ENCODE results near the gene OTX2. TPM values are rescaled to one million over a fixed set of nuclear protein-coding genes. Genes with fewer than 3 reads are reported as not detected.

OTX2 gene
- total RNA-seq, 1 experiment from 2014 or later: not detected

- no peak for DNase-seq
These were observed 20.3 kb downstream of the OTX2 start for GRCh38 chr14:56789955-56790354.

GRCh38 chr14:56787530-56787929 is 22.7 kb downstream of the OTX2 start:
- DNase-seq: peak in 1 of 2 experiments; percentile 27
- H3K36me3 ChIP-seq: no peaks in the 10 kb centered on the region
- H3K4me1 ChIP-seq: no peaks in the 10 kb centered on the region
- no peak overlapping the region for H3K4me3 ChIP-seq
- H3K27me3 ChIP-seq: no peaks in the 10 kb centered on the region
- no peaks in the 10 kb centered on the region for H3K9me3 ChIP-seq (replicated peaks)
- no peak overlapping the region for H3K27ac ChIP-seq

More at GRCh38 chr14:56789955-56790354, 20.3 kb downstream of the OTX2 start:
- Histone ChIP-seq H3K4me3 (no peak overlapping the region), H3K4me1 (no peaks in the 10 kb centered on the region), H3K27me3 (no peaks in the 10 kb centered on the region), H3K27ac (no peak overlapping the region), H3K36me3 (no peaks in the 10 kb centered on the region), H3K9me3 (replicated peaks) (no peaks in the 10 kb centered on the region)

GRCh38 chr14:56782711-56783110 is 27.6 kb downstream of the OTX2 start:
- Histone ChIP-seq H3K27me3 (no peaks in the 10 kb centered on the region), H3K4me1 (no peaks in the 10 kb centered on the region), H3K36me3 (no peaks in the 10 kb centered on the region), H3K9me3 (replicated peaks) (no peaks in the 10 kb centered on the region), H3K4me3 (no peak overlapping the region), H3K27ac (no peak overlapping the region)
- DNase-seq: no peak

GRCh38 chr14:56774503-56774902 is 35.8 kb downstream of the OTX2 start:
- Histone ChIP-seq H3K27ac (no peak overlapping the region), H3K36me3 (no peaks in the 10 kb centered on the region), H3K27me3 (no peaks in the 10 kb centered on the region), H3K9me3 (replicated peaks) (no peaks in the 10 kb centered on the region), H3K4me1 (no peaks in the 10 kb centered on the region), H3K4me3 (no peak overlapping the region)
- DNase-seq: peak in 1 of 2 experiments; percentile 21

GRCh38 chr14:56770512-56770911 is 39.8 kb downstream of the OTX2 start:
- no peak overlapping the region for H3K27ac ChIP-seq
- H3K36me3 ChIP-seq: no peaks in the 10 kb centered on the region
- H3K27me3 ChIP-seq: no peaks in the 10 kb centered on the region
- no peak for DNase-seq
- no peaks in the 10 kb centered on the region for H3K4me1 ChIP-seq
- H3K9me3 ChIP-seq (replicated peaks): no peaks in the 10 kb centered on the region
- no peak overlapping the region for H3K4me3 ChIP-seq

DNA sequence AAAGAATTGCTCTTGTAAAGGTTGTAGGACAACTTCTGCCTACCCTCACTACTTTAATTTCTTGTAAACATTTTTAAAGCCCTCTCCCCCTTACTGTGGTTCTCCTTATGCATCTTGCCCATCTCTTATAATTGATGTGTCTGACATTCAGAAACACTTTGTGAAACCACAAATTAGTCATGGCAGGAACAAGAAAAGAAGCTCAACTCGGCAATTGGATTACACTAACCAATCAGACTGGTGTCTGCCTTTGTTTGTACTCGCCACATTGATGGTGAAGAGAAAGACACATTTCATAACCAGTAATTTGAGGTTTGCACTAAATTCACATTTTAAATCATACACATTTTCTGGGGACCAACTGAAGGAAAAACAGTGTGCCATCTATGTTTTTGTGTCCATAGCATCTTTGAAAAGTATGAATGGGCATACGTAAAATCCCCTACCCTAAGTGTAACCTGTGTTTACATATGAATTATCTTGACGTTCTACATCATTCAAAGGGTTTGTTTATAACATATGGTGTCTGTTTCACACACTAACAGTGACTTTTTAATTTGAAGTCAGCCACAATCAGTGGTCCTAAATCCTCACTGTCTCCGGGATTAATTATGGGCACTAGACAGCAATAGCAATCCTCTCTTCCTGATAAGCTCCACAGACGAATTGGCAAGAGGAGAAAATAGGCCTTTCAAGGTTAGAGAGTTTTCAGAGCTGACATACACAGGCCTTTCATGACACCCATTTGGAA is 49.9 kb downstream of the OTX2 start:
- Histone ChIP-seq H3K4me1 (peaks cover 37% of the 10 kb centered on the region), H3K36me3 (no peaks in the 10 kb centered on the region), H3K4me3 (peak overlapping the region; percentile 43), H3K27ac (peak overlapping the region; percentile 94), H3K9me3 (replicated peaks) (no peaks in the 10 kb centered on the region), H3K27me3 (no peaks in the 10 kb centered on the region)
- DNase-seq: peak; percentile 66 to 89

DNA sequence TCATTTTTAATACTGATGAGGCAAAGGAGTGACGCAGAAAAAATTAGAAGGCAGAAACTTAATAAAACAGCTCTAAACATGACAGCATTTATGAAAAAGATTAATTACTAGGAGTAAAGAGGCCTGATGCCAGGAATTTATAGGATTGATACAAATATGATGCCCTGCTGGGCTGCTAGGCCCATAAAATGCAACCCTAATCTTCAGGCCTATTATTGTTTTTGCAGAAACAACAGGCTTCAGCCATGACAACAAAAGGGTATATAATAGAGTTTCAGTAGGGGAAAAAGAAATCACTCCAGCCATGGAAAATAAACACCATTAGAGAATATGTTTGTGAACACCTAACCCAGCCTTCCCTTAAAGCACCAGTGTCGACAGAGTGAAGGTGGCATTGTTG is 50.6 kb downstream of the OTX2 start:
- Histone ChIP-seq H3K4me1 (peaks cover 42% of the 10 kb centered on the region), H3K4me3 (peak overlapping the region; percentile 43), H3K27me3 (no peaks in the 10 kb centered on the region), H3K36me3 (no peaks in the 10 kb centered on the region), H3K9me3 (replicated peaks) (peaks cover 2% of the 10 kb centered on the region; the same call in 1 of the 2 replicates), H3K27ac (peak overlapping the region; percentile 94)
- DNase-seq: no peak

DNA sequence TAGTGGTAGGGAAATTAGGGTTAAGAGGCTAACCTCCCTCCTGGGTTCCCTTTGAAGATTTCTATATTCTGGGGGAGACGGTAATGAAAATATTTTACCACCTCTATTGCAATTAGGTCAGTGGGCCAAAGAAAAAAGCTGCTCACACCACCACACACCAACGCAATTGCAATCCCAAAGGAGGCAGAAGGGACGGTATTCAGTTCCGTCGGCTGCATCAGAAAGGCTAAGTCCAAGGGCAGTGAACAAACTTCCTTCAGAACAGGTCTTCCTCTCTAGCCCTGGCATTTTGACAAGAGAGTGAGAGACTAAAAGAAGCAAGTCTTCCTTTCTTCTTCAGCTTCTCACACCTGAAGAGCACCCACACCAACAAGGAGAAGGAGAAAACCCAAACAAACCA is 51.2 kb downstream of the OTX2 start:
- H3K27me3 ChIP-seq: no peaks in the 10 kb centered on the region
- peak in 1 of 2 experiments; percentile 27 for DNase-seq
- no peaks in the 10 kb centered on the region for H3K36me3 ChIP-seq
- peaks cover 5% of the 10 kb centered on the region; the same call in 1 of the 2 replicates for H3K9me3 ChIP-seq (replicated peaks)
- peaks cover 42% of the 10 kb centered on the region for H3K4me1 ChIP-seq
- no peak overlapping the region for H3K4me3 ChIP-seq
- H3K27ac ChIP-seq: peak overlapping the region; percentile 94

- peaks cover 34% of the 10 kb centered on the region for H3K4me1 ChIP-seq
- H3K27ac ChIP-seq: no peak overlapping the region
- no peak for DNase-seq
These were observed 55.4 kb downstream of the OTX2 start for GRCh38 chr14:56754921-56755320.

GRCh38 chr14:56753396-56753795 is 56.9 kb downstream of the OTX2 start:
- DNase-seq: no peak

More at GRCh38 chr14:56754921-56755320, 55.4 kb downstream of the OTX2 start:
- Histone ChIP-seq H3K36me3 (no peaks in the 10 kb centered on the region), H3K4me3 (no peak overlapping the region), H3K27me3 (no peaks in the 10 kb centered on the region), H3K9me3 (replicated peaks) (peaks cover 5% of the 10 kb centered on the region; the same call in 1 of the 2 replicates)

GRCh38 chr14:56752428-56752827 is 57.9 kb downstream of the OTX2 start:
- no peaks in the 10 kb centered on the region for H3K27me3 ChIP-seq
- H3K36me3 ChIP-seq: no peaks in the 10 kb centered on the region
- no peak overlapping the region for H3K4me3 ChIP-seq
- peaks cover 5% of the 10 kb centered on the region; the same call in 1 of the 2 replicates for H3K9me3 ChIP-seq (replicated peaks)
- H3K27ac ChIP-seq: no peak overlapping the region
- no peak for DNase-seq
- peaks cover 12% of the 10 kb centered on the region for H3K4me1 ChIP-seq

More at GRCh38 chr14:56753396-56753795, 56.9 kb downstream of the OTX2 start:
- H3K27ac ChIP-seq: no peak overlapping the region
- no peaks in the 10 kb centered on the region for H3K36me3 ChIP-seq
- H3K27me3 ChIP-seq: no peaks in the 10 kb centered on the region
- H3K9me3 ChIP-seq (replicated peaks): peaks cover 5% of the 10 kb centered on the region; the same call in 1 of the 2 replicates
- H3K4me1 ChIP-seq: peaks cover 19% of the 10 kb centered on the region
- no peak overlapping the region for H3K4me3 ChIP-seq

DNA sequence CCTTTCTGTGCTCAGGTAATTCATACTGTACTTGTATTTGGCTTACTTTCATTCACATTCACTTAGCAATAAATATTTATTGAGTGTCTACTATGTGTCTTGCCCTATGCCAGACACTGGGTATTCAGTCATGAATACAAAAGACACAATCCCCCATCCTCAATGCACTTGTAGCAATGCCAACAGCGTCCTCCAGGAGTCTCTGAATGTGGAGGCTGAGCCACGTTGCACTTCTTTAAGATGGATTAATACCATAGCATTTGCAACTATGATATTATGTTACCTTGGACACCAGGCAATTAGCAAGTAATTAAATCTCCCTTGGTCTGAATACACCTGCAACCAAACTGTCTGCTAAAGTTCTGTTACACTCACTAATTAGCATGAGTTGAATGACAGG is 58.8 kb downstream of the OTX2 start:
- Histone ChIP-seq H3K27me3 (no peaks in the 10 kb centered on the region), H3K27ac (no peak overlapping the region), H3K9me3 (replicated peaks) (peaks cover 5% of the 10 kb centered on the region; the same call in 1 of the 2 replicates), H3K36me3 (no peaks in the 10 kb centered on the region), H3K4me3 (no peak overlapping the region), H3K4me1 (peaks cover 6% of the 10 kb centered on the region)
- DNase-seq: no peak

Other genes with a start within 250 kb of the OTX2 start
- 14.6 and 18.1 TPM in 2 replicates for gene TMEM260, start 230.7 kb downstream of the OTX2 start, total RNA-seq (2014; rRNA removed; shearing (Covaris generic))

Data from SJCRH30 (cell line).